Sigmoid colon (tissue), 7 donors: ENCODE data around the gene ILK. TPM values are rescaled to one million over a fixed set of nuclear protein-coding genes. Genes with fewer than 3 reads are reported as not detected.

Source experiments
- DNase-seq: peaks from one replicate; pipeline ENCODE4 v3.0.0-alpha.2; 2019
- H3K27ac ChIP-seq, 4 donors: fragments of 200-600 bp; sonication (generic); one replicate each; pipeline ENCODE4 v1.5.1; 2016 to 2019; ENCODE audit warnings: mild to moderate bottlenecking in 1 of 4
- H3K27me3 ChIP-seq, 3 donors: fragments of 200-600 bp; sonication (generic); one replicate each; pipeline ENCODE4 v1.5.1; 2019; ENCODE audit warnings: mild to moderate bottlenecking in 1 of 3
- H3K36me3 ChIP-seq, 4 donors: fragments of 200-600 bp; sonication (generic); one replicate each; pipeline ENCODE4 v1.5.1; 2016 to 2019
- H3K4me1 ChIP-seq, 4 donors: fragments of 200-600 bp; sonication (generic); one replicate each; pipeline ENCODE4 v1.5.1; 2017 to 2019
- H3K4me3 ChIP-seq, 4 donors: fragments of 200-600 bp; sonication (generic); one replicate each; pipeline ENCODE4 v1.5.1; 2017 to 2019; ENCODE audit warnings: mild to moderate bottlenecking in 2 of 4, moderate library complexity in 1 of 4
- H3K9me3 ChIP-seq, 4 donors: fragments of 200-600 bp in 3 of 4; sonication (generic) in 3 of 4; one replicate each; pipeline versions ENCODE4 v1.5.1 to v1.6.1; 2013 to 2019
- EP300 ChIP-seq, 4 donors: sonication (generic); formaldehyde crosslinking; IDR thresholded peaks; one replicate each; pipeline ENCODE4 v1.6.1; 2017; ENCODE audit warnings: antibody characterized with exemption in 4 of 4
- POLR2A ChIP-seq, 2 donors: fragments of 450-650 bp; IDR thresholded peaks; one replicate each; pipeline ENCODE4 v1.6.1; 2016; ENCODE audit warnings: antibody characterized with exemption in 2 of 2, mild to moderate bottlenecking in 2 of 2, moderate library complexity in 2 of 2
- POLR2AphosphoS5 ChIP-seq, 4 donors: sonication (generic); formaldehyde crosslinking; IDR thresholded peaks; one replicate each; pipeline ENCODE4 v1.6.1; 2017; ENCODE audit warnings: antibody characterized with exemption in 4 of 4
- WGBS, 2 donors: extraction: QIAGEN DNeasy Blood & Tissue Kit; methylation state at CpG; one replicate each; pipeline ENCODE4 v1.1.7; 2013; 5-methylcytosine and 5-hydroxymethylcytosine counted together
- intact Hi-C: fragments of 100-400 bp; cut with DNase I; formaldehyde crosslinking; loops from one replicate; pipeline ENCODE4 v1.15.1; 2023
- polyA plus RNA-seq, 3 donors: library from polyadenylated mRNA; stranded (reverse); fragments of 200-250 nt; gene quantifications; one replicate each; pipeline ENCODE4 v1.2.3, GENCODE V29; 2013
- total RNA-seq, 4 donors: library from RNA; depleted of rRNA; stranded (reverse); fragments of >200 nt; gene quantifications; one replicate each; pipeline ENCODE4 v1.1.0, GENCODE V29; 2016
- TF ChIP-seq, protein P1 (sequence below), 4 experiments: fragments of 450-650 bp in 3 of 4; fragments of 200-600 bp in 1 of 4; IDR thresholded peaks; one replicate each; pipeline ENCODE4 v1.5.1; 2016 to 2019; ENCODE audit warnings: antibody characterized with exemption in 4 of 4, mild to moderate bottlenecking in 3 of 4, moderate library complexity in 2 of 4
- donor health status: healthy with polysubstance abuse.
- donor health status: Bipolar disorder and iron deficiency.
- donor health status: healthy.

ILK gene
- total and polyA plus RNA-seq, 7 donors: 93.7 to 607 (median 450) TPM

GRCh38 chr11:6572215-6572614 is 31.4 kb upstream of the ILK start:
- WGBS, 2 donors: 90 to 91% methylated on average over 2 of the region's 2 CpGs
- peaks cover 0 to 8% (median 0%) of the 10 kb centered on the region in 4 donors for H3K36me3 ChIP-seq
- H3K27ac ChIP-seq: peak overlapping the region in 2 of 4 donors; percentile 18 to 60
- H3K9me3 ChIP-seq: no peaks in the 10 kb centered on the region
- H3K4me3 ChIP-seq: no peak overlapping the region
- H3K27me3 ChIP-seq: no peaks in the 10 kb centered on the region
- no peak for DNase-seq
- intact Hi-C loops: loop anchor here (5.0 kb wide), 1 partner anchor 40 kb away; no protein-coding TSS in a partner anchor
- peaks cover 0 to 43% (median 33%) of the 10 kb centered on the region in 4 donors for H3K4me1 ChIP-seq
- no peak for TF ChIP-seq POLR2AphosphoS5 (IDR thresholded peaks at IDR 0.05)

- H3K4me3 ChIP-seq: no peak overlapping the region
- peaks cover 0 to 10% (median 0%) of the 10 kb centered on the region in 4 donors for H3K36me3 ChIP-seq
- H3K27me3 ChIP-seq: no peaks in the 10 kb centered on the region
- H3K4me1 ChIP-seq: peaks cover 0 to 48% (median 32%) of the 10 kb centered on the region in 4 donors
- 91 to 92% methylated on average over 6 of the region's 6 CpGs for WGBS, 2 donors
- intact Hi-C loops: loop anchor here (5.0 kb wide), 1 partner anchor 43 kb away; no protein-coding TSS in a partner anchor
- no peak for TF ChIP-seq POLR2AphosphoS5 (IDR thresholded peaks at IDR 0.05)
- peak overlapping the region in 3 of 4 donors; percentile 76 to 83 (median 81) for H3K27ac ChIP-seq
- no peak for DNase-seq
- no peaks in the 10 kb centered on the region for H3K9me3 ChIP-seq
These were observed 28.5 kb upstream of the ILK start for GRCh38 chr11:6574816-6575715.

DNA sequence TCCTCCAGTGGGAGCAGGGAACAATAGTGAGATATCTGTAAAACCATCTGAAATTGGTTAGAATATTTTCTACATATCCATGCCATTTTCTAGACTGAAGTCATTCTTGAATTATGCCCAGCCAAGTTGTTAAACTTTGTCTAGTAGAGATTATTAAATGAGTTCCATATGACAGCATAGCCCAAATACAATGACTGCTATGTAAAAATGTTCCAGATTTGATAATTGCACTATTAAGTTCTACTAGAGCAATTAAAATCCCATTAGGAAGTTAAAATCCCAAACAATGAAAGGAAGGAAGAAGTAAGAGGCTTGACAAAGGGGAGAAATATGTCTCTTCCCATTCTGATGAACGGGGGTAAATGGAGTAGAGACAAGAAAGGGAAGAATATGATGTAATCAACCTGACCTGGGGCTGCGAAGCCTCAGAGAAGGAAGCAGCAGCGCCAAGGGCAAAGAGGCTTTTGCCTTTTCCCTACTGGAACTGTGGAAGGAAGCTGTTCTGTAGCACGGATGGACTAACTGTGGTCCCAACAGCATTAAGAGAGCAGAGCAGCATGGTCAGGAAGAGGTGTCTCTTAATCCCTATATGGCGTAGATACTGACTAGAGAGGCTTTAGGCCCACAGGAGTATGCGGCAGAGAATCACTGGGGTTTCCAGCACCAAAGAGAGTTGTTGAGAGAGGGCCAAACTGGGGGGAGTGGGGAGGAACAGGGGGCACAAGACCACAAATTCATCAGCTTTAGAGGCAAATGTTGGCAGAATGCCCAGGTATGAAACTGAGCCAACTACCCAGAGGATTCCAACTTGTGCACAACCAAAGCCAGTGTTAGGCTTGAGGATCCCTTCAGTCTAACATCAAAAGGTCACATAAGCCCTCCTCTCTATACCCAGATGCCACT is 26.9 kb upstream of the ILK start:
- Histone ChIP-seq H3K9me3 (no peaks in the 10 kb centered on the region), H3K4me1 (peaks cover 0 to 39% (median 27%) of the 10 kb centered on the region in 4 donors), H3K4me3 (no peak overlapping the region), H3K36me3 (peaks cover 0 to 12% (median 0%) of the 10 kb centered on the region in 4 donors), H3K27me3 (no peaks in the 10 kb centered on the region), H3K27ac (peak overlapping the region; percentile 64 to 83 (median 78))
- WGBS, 2 donors: 51 to 70% methylated on average over 6 of the region's 6 CpGs
- peak; percentile 83 for DNase-seq
- TF ChIP-seq POLR2A (IDR thresholded peaks at IDR 0.05) (no peak), POLR2AphosphoS5 (IDR thresholded peaks at IDR 0.05) (peak in 2 of 4 donors; percentile 18 to 45)
- intact Hi-C loops: no loop called here

GRCh38 chr11:6578134-6578533 is 25.4 kb upstream of the ILK start:
- 93 to 96% methylated on average over 1 of the region's 1 CpG for WGBS, 2 donors

GRCh38 chr11:6579681-6580080 is 23.9 kb upstream of the ILK start:
- DNase-seq: no peak
- 91 to 99% methylated on average over 2 of the region's 2 CpGs for WGBS, 2 donors
- peaks cover 0 to 9% (median 2%) of the 10 kb centered on the region in 4 donors for H3K9me3 ChIP-seq
- intact Hi-C loops: no loop called here
- no peak overlapping the region for H3K27ac ChIP-seq
- H3K4me3 ChIP-seq: no peak overlapping the region
- peaks cover 0 to 25% (median 20%) of the 10 kb centered on the region in 4 donors for H3K4me1 ChIP-seq
- TF ChIP-seq POLR2AphosphoS5 (IDR thresholded peaks at IDR 0.05): no peak
- no peak for TF ChIP-seq EP300 (IDR thresholded peaks at IDR 0.05)
- no peak for TF ChIP-seq POLR2A (IDR thresholded peaks at IDR 0.05)
- TF ChIP-seq, protein P1, sequence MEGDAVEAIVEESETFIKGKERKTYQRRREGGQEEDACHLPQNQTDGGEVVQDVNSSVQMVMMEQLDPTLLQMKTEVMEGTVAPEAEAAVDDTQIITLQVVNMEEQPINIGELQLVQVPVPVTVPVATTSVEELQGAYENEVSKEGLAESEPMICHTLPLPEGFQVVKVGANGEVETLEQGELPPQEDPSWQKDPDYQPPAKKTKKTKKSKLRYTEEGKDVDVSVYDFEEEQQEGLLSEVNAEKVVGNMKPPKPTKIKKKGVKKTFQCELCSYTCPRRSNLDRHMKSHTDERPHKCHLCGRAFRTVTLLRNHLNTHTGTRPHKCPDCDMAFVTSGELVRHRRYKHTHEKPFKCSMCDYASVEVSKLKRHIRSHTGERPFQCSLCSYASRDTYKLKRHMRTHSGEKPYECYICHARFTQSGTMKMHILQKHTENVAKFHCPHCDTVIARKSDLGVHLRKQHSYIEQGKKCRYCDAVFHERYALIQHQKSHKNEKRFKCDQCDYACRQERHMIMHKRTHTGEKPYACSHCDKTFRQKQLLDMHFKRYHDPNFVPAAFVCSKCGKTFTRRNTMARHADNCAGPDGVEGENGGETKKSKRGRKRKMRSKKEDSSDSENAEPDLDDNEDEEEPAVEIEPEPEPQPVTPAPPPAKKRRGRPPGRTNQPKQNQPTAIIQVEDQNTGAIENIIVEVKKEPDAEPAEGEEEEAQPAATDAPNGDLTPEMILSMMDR (IDR thresholded peaks at IDR 0.05): no peak
- no peaks in the 10 kb centered on the region for H3K27me3 ChIP-seq
- peaks cover 0 to 12% (median 0%) of the 10 kb centered on the region in 4 donors for H3K36me3 ChIP-seq

More at GRCh38 chr11:6578134-6578533, 25.4 kb upstream of the ILK start:
- Histone ChIP-seq H3K36me3 (peaks cover 0 to 12% (median 0%) of the 10 kb centered on the region in 4 donors), H3K27me3 (no peaks in the 10 kb centered on the region), H3K27ac (peak overlapping the region in 1 of 4 donors; percentile 83), H3K4me3 (no peak overlapping the region), H3K4me1 (peaks cover 0 to 25% (median 20%) of the 10 kb centered on the region in 4 donors), H3K9me3 (peaks cover 0 to under 1% (median 0%) of the 10 kb centered on the region in 4 donors)
- TF ChIP-seq, protein P1 (IDR thresholded peaks at IDR 0.05): no peak
- no peak for TF ChIP-seq EP300 (IDR thresholded peaks at IDR 0.05)
- no peak for TF ChIP-seq POLR2A (IDR thresholded peaks at IDR 0.05)
- TF ChIP-seq POLR2AphosphoS5 (IDR thresholded peaks at IDR 0.05): no peak
- intact Hi-C loops: no loop called here
- no peak for DNase-seq
